PFSK-1 (cell line): Measurements from ENCODE around the gene GJB2.

Source experiments
- FOXP2 ChIP-seq: optimal IDR thresholded peaks from 2 replicates; pipeline ENCODE3; 2011; ENCODE audit warnings: borderline replicate concordance, control low read depth, inconsistent platforms; ENCODE audit not compliant: insufficient read depth; ENCODE audit errors: extremely low read length, extremely low read depth
- TAF1 ChIP-seq: IDR thresholded peaks from 2 replicates; pipeline ENCODE4 v1.6.1; 2012; ENCODE audit warnings: low read length, control low read depth, borderline replicate concordance; ENCODE audit not compliant: insufficient read depth

DNA sequence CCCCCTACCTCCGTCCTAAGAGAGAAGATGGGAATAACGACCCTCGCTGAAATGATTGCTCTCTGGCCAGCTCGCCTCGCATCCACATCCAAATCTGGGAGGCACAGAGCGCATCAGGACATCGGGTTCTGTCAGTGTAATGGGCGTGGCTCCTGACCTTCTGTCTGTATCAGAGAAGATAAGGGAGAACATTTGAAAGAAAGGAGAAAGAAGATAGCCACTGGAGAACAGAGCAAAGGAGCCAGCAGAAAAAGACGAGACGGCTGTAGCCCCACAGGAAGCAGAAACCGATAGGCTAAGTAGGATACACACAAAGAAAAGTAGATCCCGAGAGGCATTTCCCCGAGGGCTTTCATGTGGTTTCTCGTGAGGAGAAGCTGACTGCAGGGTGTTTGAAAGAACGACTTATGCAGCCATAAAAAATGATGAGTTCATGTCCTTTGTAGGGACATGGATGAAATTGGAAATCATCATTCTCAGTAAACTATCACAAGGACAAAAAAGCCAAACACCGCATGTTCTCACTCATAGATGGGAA lies 14.0 kb upstream of the GJB2 start:
- no peak for TF ChIP-seq FOXP2
- no peak for TF ChIP-seq TAF1
